Effector memory CD4-positive, alpha-beta T cell (primary cell): ENCODE measurements around the gene S100A16.

Experiments used
- DNase-seq, 3 donors: peaks; one replicate each; pipeline ENCODE4 v3.0.0-alpha.2; 2020
- H3K27ac ChIP-seq: 2 replicates; pipeline ENCODE4 v1.7.0; 2013; ENCODE audit warnings: mild to moderate bottlenecking, low read length, moderate library complexity; ENCODE audit not compliant: insufficient read depth, poor library complexity, severe bottlenecking
- H3K27me3 ChIP-seq: replicated peaks from 2 replicates; pipeline ENCODE4 v1.7.0; 2013; ENCODE audit warnings: mild to moderate bottlenecking, low read length; ENCODE audit not compliant: insufficient read depth, control insufficient read depth, poor library complexity, severe bottlenecking
- H3K36me3 ChIP-seq: 2 replicates; pipeline ENCODE4 v1.7.0; 2013; ENCODE audit warnings: mild to moderate bottlenecking, low read length, moderate library complexity; ENCODE audit not compliant: control insufficient read depth, insufficient read depth
- H3K4me1 ChIP-seq: 2 replicates; pipeline ENCODE4 v1.7.0; 2013; ENCODE audit warnings: low read length, mild to moderate bottlenecking; ENCODE audit not compliant: control insufficient read depth, insufficient read depth, poor library complexity, severe bottlenecking
- H3K4me3 ChIP-seq: 2 replicates; pipeline ENCODE4 v1.7.0; 2013; ENCODE audit warnings: low read length, low read depth, mild to moderate bottlenecking; ENCODE audit not compliant: insufficient read depth, poor library complexity, severe bottlenecking
- H3K9me3 ChIP-seq: 2 replicates; pipeline ENCODE4 v1.7.0; 2013; ENCODE audit warnings: mild to moderate bottlenecking, low read length, moderate library complexity; ENCODE audit not compliant: control insufficient read depth

Gene S100A16

DNA sequence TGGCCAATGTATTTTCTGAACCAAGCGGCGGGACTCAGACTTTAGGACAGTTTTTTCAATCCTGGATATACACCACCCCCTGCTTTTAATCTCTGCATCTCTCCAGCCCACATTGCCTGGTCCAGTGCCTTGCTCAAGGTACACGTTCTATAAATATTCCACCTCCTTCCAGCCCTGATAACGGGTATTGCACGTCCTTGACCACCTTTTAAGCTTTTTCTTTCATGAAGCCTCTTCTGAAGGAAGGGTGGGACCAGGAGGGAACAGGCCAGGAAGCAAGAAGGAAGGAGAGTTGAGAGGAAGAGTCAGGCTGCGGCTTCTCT is 3.4 kb downstream of the S100A16 start:
- Histone ChIP-seq H3K4me3 (no peak overlapping the region), H3K27me3 (no peaks in the 10 kb centered on the region), H3K9me3 (no peaks in the 10 kb centered on the region), H3K36me3 (no peaks in the 10 kb centered on the region), H3K27ac (no peak overlapping the region), H3K4me1 (no peaks in the 10 kb centered on the region)
- DNase-seq: no peak

DNA sequence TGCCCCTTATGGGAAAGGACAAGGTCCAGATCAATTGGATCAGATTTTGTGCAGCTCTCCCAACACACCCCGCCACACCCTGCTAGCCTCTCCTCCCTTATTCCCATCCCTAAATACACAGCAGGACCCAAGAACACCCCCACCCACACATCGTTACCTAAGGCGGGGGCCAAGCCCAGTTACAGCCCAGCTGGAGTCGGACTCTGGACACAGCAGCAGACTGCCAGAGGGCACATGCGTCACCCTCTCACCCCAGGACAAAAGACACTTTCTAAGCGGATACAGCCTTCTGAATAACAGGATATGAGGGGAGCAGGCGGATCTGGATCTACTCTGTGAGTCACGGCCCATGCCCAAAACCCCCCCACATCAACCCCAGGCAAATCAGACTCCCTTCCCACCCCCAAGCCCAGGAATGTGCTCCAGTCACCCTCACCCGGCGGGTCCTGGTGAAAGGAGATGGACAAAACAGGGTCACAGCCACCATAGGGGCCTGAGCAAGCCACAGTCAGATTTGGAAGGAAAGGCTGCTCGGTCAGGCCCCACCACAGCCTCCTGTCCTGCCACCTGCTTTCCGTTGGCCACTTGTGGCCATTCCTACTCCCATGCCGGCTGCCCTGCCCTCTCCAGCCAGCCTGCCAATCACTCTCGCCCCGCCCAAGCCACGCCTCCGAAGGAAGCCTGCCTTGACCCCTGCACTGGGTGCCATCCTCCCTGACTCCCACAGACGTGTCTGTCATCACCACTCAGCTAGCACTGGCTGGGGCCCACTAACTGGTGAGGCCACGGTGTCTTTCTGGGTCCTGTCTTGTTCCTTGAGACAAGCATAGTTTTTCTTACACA is 4.0 kb downstream of the S100A16 start:
- Histone ChIP-seq H3K36me3 (no peaks in the 10 kb centered on the region), H3K4me1 (no peaks in the 10 kb centered on the region), H3K9me3 (no peaks in the 10 kb centered on the region), H3K4me3 (no peak overlapping the region), H3K27me3 (no peaks in the 10 kb centered on the region), H3K27ac (no peak overlapping the region)
- DNase-seq: no peak

DNA sequence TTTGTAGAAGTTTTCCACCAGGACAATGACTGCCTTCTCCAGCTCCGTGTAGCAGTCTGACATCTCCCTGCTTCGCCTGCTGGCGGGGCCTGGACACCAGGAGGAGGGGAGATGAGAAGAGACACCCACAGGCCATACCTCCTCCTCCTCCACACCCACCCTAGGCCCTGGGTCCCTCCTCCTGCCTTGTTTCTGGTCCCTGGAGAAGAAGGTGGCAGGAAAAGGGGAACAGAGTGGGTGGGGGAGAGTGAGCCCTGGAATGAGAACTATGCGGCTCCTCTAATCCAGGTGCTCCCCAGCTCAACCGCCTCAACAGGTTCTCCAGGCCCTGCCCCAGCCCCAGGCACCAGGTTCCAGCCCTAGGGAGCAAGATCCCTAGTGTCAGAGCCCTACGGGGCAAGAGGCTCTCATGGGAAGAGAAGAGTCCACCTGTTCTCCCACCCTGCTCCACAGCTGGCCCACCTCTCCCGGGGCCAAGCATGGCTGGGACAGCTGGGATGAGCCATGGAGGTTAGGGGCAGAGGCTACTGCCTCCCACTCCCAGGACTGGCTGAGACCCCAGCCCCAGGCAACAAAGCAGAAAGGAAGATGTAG is 4.8 kb downstream of the S100A16 start:
- no peaks in the 10 kb centered on the region for H3K27me3 ChIP-seq
- no peaks in the 10 kb centered on the region for H3K9me3 ChIP-seq
- no peak for DNase-seq
- H3K27ac ChIP-seq: no peak overlapping the region
- H3K4me1 ChIP-seq: no peaks in the 10 kb centered on the region
- H3K4me3 ChIP-seq: no peak overlapping the region
- no peaks in the 10 kb centered on the region for H3K36me3 ChIP-seq

DNA sequence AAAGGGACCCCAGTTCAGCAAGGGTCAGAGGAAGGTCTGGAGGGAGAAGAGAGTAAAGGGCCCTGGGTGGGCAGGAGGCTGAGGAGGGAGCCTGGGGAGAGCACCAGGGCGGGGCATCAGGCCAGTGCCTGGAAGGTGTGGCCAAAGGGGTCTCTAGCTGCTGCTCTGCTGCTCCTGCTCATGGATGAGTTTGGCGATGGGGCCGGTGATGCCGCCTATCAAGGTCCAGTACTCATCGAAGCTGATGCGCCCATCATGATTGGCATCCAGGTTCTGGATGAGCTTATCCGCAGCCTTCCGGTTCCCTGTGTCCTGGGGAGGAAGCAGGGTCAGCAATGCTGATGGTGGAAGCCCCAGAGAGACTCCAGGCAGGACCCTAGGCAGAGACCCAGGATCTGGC is 5.6 kb downstream of the S100A16 start:
- Histone ChIP-seq H3K9me3 (no peaks in the 10 kb centered on the region), H3K27me3 (no peaks in the 10 kb centered on the region), H3K36me3 (no peaks in the 10 kb centered on the region), H3K27ac (no peak overlapping the region), H3K4me1 (no peaks in the 10 kb centered on the region), H3K4me3 (no peak overlapping the region)
- DNase-seq: no peak

DNA sequence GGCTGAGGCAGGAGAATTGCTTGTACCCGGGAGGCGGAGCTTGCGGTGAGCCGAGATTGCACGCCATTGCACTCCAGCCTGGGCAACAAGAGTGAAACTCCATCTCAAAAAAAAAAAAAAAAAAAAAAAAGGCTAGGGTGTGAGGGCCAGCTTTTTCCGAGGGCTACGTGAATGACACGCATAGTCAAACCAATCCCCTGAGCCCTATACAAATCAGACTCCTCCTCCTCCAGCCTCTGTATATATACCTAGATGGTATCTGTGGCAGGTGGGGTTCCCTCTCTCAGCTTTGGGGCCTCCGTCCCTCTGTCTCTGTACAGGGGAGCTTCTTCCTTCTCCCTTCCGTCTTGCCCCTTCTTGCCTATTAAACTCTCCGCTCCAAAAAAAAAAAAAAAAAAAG is 6.7 kb downstream of the S100A16 start:
- no peak for DNase-seq
- Histone ChIP-seq H3K9me3 (no peaks in the 10 kb centered on the region), H3K4me1 (no peaks in the 10 kb centered on the region), H3K36me3 (no peaks in the 10 kb centered on the region), H3K4me3 (no peak overlapping the region), H3K27me3 (no peaks in the 10 kb centered on the region), H3K27ac (no peak overlapping the region)

DNA sequence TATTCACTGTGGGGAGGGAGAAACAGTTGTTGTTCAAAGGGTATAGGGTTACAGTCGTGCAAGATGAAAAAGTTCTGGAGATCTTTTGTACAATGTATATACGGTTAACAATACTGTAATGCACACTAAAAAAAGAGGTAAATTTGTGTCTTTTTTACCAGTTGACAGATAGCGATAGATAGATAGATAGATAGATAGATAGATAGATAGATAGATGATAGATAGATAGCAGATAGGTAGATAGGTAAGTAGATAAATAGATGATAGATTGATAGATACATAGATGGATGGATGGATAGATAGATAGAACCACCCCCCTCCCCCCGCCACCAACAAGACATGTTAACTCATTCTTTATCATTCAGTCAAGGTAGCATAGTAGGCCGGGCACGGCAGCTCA is 10.2 kb downstream of the S100A16 start:
- Histone ChIP-seq H3K4me3 (no peak overlapping the region), H3K36me3 (no peaks in the 10 kb centered on the region), H3K4me1 (peaks cover 6% of the 10 kb centered on the region), H3K27me3 (no peaks in the 10 kb centered on the region), H3K27ac (no peak overlapping the region), H3K9me3 (no peaks in the 10 kb centered on the region)
- DNase-seq: no peak

DNA sequence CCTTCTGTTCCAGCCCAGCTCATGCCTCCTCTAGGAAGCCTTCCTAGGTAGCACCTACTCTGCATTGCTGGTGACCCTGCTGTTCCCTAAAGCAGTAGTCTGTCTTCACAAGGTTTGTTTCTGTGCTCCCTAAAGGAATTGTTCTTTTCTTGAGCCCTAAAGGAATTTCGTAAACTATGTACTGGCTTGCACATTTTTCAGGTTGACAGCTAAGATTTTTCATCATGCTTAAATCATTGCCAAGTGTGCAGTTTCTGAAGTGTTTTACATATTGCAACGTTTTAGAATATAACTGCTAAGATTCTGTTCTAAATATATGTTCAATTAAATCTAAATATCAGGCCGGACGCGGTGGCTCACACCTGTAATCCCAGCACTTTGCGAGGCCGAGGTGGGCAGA is 13.1 kb downstream of the S100A16 start:
- no peak for DNase-seq
- Histone ChIP-seq H3K36me3 (no peaks in the 10 kb centered on the region), H3K4me3 (no peak overlapping the region), H3K4me1 (peaks cover 8% of the 10 kb centered on the region), H3K9me3 (no peaks in the 10 kb centered on the region), H3K27ac (no peak overlapping the region), H3K27me3 (no peaks in the 10 kb centered on the region)

DNA sequence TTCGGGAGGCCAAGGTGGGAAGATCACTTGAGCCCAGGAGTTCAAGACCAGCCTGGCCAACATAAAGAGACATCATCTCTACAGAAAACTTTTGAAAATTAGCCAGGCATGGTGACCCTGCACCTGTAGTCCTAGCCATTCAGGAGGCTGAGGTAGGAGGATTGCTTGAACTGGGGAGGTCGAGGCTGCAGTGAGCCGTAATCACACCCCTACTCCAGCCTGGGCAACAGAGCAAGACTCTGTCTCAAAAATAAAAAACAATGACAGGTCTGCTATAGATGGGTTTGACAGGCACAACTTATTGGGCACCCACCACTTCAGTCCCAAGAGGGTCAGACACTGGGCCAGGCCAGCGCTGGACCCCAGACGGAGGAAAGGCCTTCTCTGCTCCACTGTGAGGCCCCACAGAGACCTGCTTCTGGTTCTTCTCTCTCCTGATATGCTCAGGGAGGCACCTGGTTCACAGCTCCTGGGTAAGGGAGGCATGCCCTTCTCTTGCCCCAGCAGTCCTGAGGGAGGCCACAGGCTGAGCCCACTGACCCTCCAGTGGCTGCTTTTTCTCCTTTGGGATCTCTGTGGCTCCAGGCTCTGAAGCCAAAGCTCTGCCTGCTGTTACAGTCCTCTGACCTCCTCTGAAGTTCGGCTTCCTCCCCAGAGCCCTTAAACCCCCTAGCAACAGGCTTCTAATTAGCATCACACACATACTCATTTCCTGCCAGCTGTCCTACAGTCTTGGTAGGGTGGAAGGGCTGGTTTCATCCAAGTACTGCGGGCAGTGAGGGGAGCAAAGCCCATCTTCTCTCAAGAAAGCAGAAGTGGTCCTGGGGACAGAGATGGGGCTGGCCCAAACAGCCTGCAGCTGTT is 14.4 kb downstream of the S100A16 start:
- H3K4me1 ChIP-seq: peaks cover 8% of the 10 kb centered on the region
- H3K27ac ChIP-seq: no peak overlapping the region
- no peaks in the 10 kb centered on the region for H3K9me3 ChIP-seq
- H3K27me3 ChIP-seq: no peaks in the 10 kb centered on the region
- no peak overlapping the region for H3K4me3 ChIP-seq
- no peak for DNase-seq
- no peaks in the 10 kb centered on the region for H3K36me3 ChIP-seq

DNA sequence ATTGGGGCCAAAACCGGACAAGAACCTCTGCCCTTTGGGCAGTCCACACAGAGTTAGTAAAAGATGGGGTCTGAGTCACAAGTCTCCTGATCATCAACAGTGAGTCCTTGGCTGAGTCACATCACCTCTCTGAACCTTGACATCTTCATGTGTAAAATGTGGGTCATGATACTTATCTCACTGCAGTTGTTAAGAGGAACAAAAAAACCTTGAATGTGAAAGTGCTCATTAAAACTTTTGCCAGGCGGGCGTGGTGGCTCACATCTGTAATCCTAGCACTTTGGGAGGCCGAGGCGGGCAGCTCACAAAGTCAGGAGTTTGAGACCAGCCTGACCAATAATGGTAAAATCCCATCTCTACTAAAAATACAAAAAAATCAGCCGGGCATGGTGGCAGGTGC is 15.7 kb downstream of the S100A16 start:
- DNase-seq: no peak
- Histone ChIP-seq H3K4me3 (no peak overlapping the region), H3K27me3 (no peaks in the 10 kb centered on the region), H3K36me3 (no peaks in the 10 kb centered on the region), H3K4me1 (peaks cover 8% of the 10 kb centered on the region), H3K9me3 (no peaks in the 10 kb centered on the region), H3K27ac (no peak overlapping the region)

DNA sequence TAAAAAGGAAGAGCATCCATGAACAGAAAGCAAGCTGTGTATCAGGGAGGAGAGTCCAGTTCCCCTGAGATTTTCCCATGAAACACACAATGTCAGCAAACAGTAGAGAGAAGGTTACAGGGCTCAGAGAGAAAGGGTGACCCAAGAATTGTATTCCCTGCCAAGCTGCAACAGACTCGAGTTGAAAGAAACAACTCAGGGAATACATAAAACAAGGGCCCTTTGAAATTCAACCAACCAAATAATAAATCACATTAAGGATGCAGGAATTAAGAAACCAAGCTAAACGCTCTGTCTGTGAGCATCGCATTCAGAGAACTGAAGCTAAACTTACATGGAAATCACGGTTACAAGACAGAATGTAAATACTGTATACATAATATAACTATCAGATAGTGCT is 20.2 kb downstream of the S100A16 start:
- H3K4me1 ChIP-seq: peaks cover 2% of the 10 kb centered on the region
- H3K36me3 ChIP-seq: no peaks in the 10 kb centered on the region
- H3K27ac ChIP-seq: no peak overlapping the region
- no peak for DNase-seq
- no peaks in the 10 kb centered on the region for H3K9me3 ChIP-seq
- no peaks in the 10 kb centered on the region for H3K27me3 ChIP-seq
- no peak overlapping the region for H3K4me3 ChIP-seq
